Ishikawa (cell line): ENCODE data around the gene VWC2L.

Experiments used
- CEBPB ChIP-seq: IDR thresholded peaks from 2 replicates; pipeline ENCODE4 v1.6.1; 2012
- EGR1 ChIP-seq: IDR thresholded peaks from 2 replicates; pipeline ENCODE4 v1.6.1; 2012
- EP300 ChIP-seq: IDR thresholded peaks from 2 replicates; pipeline ENCODE4 v1.6.1; 2012; ENCODE audit warnings: borderline replicate concordance
- NFIC ChIP-seq: IDR thresholded peaks from 2 replicates; pipeline ENCODE4 v1.6.1; 2012
- TAF1 ChIP-seq: IDR thresholded peaks from 2 replicates; pipeline ENCODE4 v1.6.1; 2012; ENCODE audit warnings: low read depth, mild to moderate bottlenecking

GRCh38 chr2:214471382-214471781 is 60.5 kb downstream of the VWC2L start:
- no peak for TF ChIP-seq CEBPB
- TF ChIP-seq EGR1: no peak
- no peak for TF ChIP-seq TAF1
- TF ChIP-seq EP300: no peak
- TF ChIP-seq NFIC: no peak
